Pons (tissue), 1 donor: ENCODE measurements around the gene CARF.
"Not testable (repeated sequence)": the region's sequence is repeated elsewhere in the genome, so short reads cannot be mapped to it uniquely, and the experiment has no call there.

Experiments
- DNase-seq: peaks from one replicate; pipeline ENCODE4 v3.0.0-alpha.2; 2016; ENCODE audit warnings: low spot score

The CARF gene

GRCh38 chr2:202933958-202934357 is 21.9 kb downstream of the CARF start:
- DNase-seq = no peak

- DNase-seq = no peak
Measured at GRCh38 chr2:202934456-202934855, 22.4 kb downstream of the CARF start.

GRCh38 chr2:202938960-202939359 is 26.9 kb downstream of the CARF start:
- no peak for DNase-seq

- no peak for DNase-seq
Measured at GRCh38 chr2:202941771-202942170, 29.7 kb downstream of the CARF start.

GRCh38 chr2:202944408-202944807 is 32.3 kb downstream of the CARF start:
- DNase-seq = no peak

GRCh38 chr2:202944816-202945215 is 32.7 kb downstream of the CARF start:
- no peak for DNase-seq

GRCh38 chr2:202945497-202945896 is 33.4 kb downstream of the CARF start:
- DNase-seq = no peak

GRCh38 chr2:202949333-202949732 is 37.3 kb downstream of the CARF start:
- DNase-seq = not testable (repeated sequence)

- no peak for DNase-seq
Measured at GRCh38 chr2:202950592-202950991, 38.5 kb downstream of the CARF start.

GRCh38 chr2:202960524-202960923 is 48.4 kb downstream of the CARF start:
- DNase-seq = no peak

- no peak for DNase-seq
Measured at GRCh38 chr2:202963712-202964111, 51.6 kb downstream of the CARF start.

- peak; percentile 42 for DNase-seq
Measured at GRCh38 chr2:202965810-202966460, 53.9 kb downstream of the CARF start.

- DNase-seq = not testable (repeated sequence)
Measured at GRCh38 chr2:202969404-202969803, 57.3 kb downstream of the CARF start.

GRCh38 chr2:202976809-202977208 is 64.7 kb downstream of the CARF start:
- no peak for DNase-seq

GRCh38 chr2:202982779-202983491 is 70.9 kb downstream of the CARF start:
- no peak for DNase-seq

GRCh38 chr2:202989749-202990148 is 77.7 kb downstream of the CARF start:
- no peak for DNase-seq

GRCh38 chr2:202990501-202990900 is 78.4 kb downstream of the CARF start:
- DNase-seq = no peak

GRCh38 chr2:202997113-202997512 is 85.0 kb downstream of the CARF start:
- not testable (repeated sequence) for DNase-seq

- no peak for DNase-seq
Measured at GRCh38 chr2:203002054-203002821, 90.2 kb downstream of the CARF start.

- no peak for DNase-seq
Measured at GRCh38 chr2:203003716-203004115, 91.6 kb downstream of the CARF start.

- peak; percentile 99 for DNase-seq
Measured at GRCh38 chr2:203014456-203015199, 102.6 kb downstream of the CARF start, which contains the start of gene NBEAL1. NBEAL1 (plus strand) TSS chr2:203014875; CDS start chr2:203016385, 1,510 bp downstream.

GRCh38 chr2:203016716-203017115 is 104.6 kb downstream of the CARF start:
- no peak for DNase-seq
